GM12874 (cell line): ENCODE data around the gene CSF2.

Experiments used
- TF ChIP-seq, protein P1 (sequence below): IDR thresholded peaks from 2 replicates; pipeline ENCODE4 v1.5.1; 2011; ENCODE audit warnings: low read depth, mild to moderate bottlenecking, control low read depth, low read length, moderate library complexity; ENCODE audit not compliant: insufficient read depth

Gene CSF2

DNA sequence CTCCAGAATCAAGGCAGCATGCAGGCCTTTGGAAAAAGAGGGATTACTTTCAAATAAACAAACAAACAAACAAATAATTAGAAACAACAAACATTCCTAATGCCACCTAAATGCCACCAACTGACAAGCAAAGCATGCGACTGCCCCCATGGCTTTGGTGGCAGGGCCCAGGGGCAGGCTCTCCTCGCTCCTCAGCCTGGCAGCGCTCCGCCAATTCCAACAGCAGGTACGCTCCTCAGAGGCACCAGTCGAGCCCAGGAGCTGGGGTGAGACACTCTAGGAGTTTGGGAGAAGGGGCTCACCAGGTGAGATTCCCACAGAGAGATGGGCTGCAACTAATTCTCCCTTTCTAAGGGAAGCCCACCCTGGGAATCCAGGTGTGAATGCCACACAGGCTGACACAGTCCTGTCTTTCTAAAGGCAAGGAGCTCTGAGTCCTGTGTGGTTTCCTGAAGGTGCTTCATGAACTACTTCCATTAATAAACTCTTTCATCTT lies 27.8 kb downstream of the CSF2 start:
- TF ChIP-seq, protein P1, sequence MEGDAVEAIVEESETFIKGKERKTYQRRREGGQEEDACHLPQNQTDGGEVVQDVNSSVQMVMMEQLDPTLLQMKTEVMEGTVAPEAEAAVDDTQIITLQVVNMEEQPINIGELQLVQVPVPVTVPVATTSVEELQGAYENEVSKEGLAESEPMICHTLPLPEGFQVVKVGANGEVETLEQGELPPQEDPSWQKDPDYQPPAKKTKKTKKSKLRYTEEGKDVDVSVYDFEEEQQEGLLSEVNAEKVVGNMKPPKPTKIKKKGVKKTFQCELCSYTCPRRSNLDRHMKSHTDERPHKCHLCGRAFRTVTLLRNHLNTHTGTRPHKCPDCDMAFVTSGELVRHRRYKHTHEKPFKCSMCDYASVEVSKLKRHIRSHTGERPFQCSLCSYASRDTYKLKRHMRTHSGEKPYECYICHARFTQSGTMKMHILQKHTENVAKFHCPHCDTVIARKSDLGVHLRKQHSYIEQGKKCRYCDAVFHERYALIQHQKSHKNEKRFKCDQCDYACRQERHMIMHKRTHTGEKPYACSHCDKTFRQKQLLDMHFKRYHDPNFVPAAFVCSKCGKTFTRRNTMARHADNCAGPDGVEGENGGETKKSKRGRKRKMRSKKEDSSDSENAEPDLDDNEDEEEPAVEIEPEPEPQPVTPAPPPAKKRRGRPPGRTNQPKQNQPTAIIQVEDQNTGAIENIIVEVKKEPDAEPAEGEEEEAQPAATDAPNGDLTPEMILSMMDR: no peak

DNA sequence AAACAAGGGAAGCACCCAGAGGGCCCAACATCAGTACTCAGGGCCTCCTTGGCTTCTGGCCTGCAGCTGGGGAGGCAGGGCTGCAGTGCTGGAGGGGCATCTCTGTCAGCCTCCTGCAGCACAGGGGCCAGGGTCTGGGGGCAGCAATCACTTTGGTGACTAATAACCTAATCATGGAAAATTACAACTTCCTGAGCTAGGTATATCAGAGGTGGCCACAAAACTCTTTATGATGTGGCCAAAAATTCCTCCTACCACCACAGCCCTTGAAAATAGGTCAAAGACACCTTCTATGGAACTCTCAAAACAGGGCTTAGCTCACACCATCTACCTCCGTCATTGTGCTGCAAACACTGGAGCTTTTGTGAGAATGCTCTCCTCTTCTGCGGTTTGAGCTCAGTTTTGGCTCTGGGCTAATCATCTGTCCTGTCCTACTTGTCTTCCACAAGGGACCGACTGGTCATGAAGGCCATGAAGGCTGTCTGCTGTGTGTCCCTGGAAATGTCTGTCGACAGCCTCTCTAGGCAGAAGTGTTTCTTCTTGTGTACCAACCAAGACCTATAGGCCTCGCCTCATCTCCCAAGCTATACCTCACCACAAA lies 28.6 kb downstream of the CSF2 start:
- TF ChIP-seq, protein P1: no peak

DNA sequence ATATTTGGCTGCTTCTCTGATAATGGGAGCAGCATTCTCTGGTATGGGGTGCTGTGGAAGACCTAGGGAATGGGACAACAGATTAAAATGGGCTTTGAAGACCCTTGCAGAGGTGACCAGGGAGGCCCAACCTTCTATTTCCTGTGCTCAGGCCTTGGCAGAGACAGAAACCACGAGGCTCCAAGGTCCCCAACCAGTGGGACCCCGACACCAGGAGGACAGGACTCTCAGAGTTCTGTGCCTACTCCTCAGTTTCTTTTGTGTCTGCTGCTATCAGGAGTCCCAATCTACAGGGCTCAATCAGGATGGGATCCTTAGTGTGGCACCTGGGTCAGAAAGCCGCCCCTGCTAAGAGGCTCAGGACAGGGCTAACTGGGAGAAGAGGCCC lies 29.3 kb downstream of the CSF2 start:
- TF ChIP-seq, protein P1: no peak

DNA sequence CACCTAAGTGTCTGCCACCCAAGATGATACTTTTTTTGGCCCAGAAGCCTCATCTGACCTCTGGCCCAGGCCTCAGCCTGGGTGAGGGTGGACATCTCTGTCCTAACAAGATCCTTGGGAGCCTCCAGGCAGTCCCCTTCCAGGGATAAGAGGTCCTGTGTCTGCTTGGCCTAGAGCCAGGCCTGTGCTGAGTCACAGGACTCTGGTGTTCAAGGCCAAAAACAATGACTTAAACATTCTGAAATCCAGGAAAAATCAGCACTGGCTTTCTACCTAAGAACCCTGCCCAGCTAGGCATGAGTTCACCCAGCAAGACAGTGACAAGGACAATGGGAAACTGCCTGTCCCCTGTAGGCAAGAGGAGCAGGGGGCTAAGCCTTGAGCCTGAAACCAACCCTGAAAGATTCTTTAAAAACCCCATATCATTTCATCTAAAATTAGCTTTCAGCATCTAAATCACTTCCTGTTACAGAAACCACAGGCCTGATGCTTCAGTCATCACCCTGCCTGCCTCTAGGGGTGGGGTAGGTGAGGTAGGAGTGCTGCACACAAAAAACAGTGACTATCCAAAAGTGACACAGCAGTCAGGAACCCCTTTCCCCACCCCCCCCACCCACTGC lies 29.9 kb downstream of the CSF2 start:
- TF ChIP-seq, protein P1: 0 out of 2 replicates have a peak, but pooled peaks have one; percentile 25

DNA sequence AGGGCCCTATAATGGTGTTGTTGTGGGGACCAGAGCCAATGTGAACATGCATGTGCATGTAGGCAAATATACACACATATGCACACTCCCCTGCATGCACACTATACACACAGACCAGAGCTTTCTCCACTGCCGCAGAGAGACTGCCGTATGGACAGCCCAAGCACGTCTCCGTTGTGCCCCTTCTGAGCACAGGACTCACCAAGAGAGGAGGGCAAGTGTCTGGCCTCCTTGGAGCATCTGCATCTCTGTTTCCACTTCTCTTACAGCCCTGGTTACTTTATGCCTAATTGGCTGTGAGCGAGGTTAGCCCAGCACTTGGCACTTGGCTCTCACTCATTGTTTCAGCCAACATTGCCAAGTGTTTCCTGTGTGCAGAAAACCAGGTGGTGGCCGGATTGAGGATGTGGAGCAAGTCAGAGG lies 30.4 kb downstream of the CSF2 start:
- TF ChIP-seq, protein P1: no peak

DNA sequence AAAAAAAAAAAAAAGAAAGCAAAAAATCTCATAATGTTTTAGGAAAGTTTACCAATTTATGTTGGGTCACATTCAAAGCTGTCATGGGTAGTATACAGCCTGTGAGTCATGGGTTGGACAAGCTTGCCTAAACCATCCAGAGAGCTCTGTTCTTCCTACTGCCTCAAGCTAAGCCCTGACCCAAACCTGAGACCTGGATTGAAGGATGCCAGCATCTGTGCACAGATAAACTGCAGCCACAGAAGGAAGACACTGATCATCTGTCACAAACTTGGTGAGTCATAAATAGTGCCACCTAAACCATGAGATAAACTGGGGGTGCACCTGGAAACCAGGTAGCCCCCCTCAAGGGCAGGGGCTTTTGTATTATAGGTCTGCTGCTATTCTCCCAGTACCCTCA lies 31.0 kb downstream of the CSF2 start:
- TF ChIP-seq, protein P1: no peak

DNA sequence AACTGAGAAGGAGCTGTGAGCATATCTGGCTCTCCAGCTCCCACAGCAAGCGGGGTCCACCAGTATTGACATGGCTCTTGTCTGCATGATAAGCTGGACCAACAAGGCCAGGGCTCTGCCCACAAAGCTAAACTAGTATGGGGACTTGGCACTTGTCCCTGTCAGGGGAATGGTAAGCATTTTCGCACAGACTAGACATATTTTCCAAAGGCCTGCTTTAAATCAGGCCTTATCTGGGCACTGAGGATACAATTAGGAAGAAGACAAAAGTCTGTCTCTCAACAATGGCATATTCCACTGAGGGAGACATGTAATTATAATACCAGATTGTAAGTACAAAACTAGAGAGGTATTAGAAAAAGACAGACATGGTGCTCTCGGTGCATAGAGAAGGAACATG lies 32.1 kb downstream of the CSF2 start:
- TF ChIP-seq, protein P1: no peak
